Effector memory CD8-positive, alpha-beta T cell (primary cell): ENCODE results near the gene MCL1.
A peak's percentile ranks its signal among the peaks of the same experiment; 100 is the strongest.
"Not testable (repeated sequence)": the region's sequence is repeated elsewhere in the genome, so short reads cannot be mapped to it uniquely, and the experiment has no call there.

ENCODE experiments used
- ATAC-seq: fragments of 150-1000 bp; cut with Tn5 transposase; replicated peaks from 2 replicates; pipeline ENCODE4 v1.10.0; 2021; ENCODE audit warnings: mild to moderate bottlenecking, moderate library complexity
- DNase-seq, 3 experiments: peaks; one replicate each; pipeline ENCODE4 v3.0.0; 2021
- H3K27ac Mint-ChIP-seq, 2 donors: one replicate each; pipeline ENCODE4 v1.8.0; 2022; ENCODE audit warnings: mild to moderate bottlenecking in 2 of 2, mixed read lengths in 2 of 2, moderate library complexity in 2 of 2
- H3K27me3 Mint-ChIP-seq, 2 donors: one replicate each; pipeline ENCODE4 v1.8.0; 2022; ENCODE audit warnings: mixed read lengths in 2 of 2
- H3K36me3 Mint-ChIP-seq: one replicate; pipeline ENCODE4 v1.8.0; 2022; ENCODE audit warnings: mild to moderate bottlenecking, moderate library complexity, mixed read lengths; ENCODE audit not compliant: insufficient read depth
- H3K4me1 Mint-ChIP-seq, 2 donors: one replicate each; pipeline ENCODE4 v1.8.0; 2022; ENCODE audit warnings: low read depth in 2 of 2, mixed read lengths in 2 of 2
- H3K4me3 Mint-ChIP-seq, 2 donors: one replicate each; pipeline ENCODE4 v1.8.0; 2022; ENCODE audit warnings: mild to moderate bottlenecking in 2 of 2, mixed read lengths in 2 of 2, moderate library complexity in 2 of 2
- H3K9me3 Mint-ChIP-seq, 2 donors: one replicate each; pipeline ENCODE4 v1.8.0; 2022; ENCODE audit warnings: mixed read lengths in 2 of 2

Gene MCL1

DNA sequence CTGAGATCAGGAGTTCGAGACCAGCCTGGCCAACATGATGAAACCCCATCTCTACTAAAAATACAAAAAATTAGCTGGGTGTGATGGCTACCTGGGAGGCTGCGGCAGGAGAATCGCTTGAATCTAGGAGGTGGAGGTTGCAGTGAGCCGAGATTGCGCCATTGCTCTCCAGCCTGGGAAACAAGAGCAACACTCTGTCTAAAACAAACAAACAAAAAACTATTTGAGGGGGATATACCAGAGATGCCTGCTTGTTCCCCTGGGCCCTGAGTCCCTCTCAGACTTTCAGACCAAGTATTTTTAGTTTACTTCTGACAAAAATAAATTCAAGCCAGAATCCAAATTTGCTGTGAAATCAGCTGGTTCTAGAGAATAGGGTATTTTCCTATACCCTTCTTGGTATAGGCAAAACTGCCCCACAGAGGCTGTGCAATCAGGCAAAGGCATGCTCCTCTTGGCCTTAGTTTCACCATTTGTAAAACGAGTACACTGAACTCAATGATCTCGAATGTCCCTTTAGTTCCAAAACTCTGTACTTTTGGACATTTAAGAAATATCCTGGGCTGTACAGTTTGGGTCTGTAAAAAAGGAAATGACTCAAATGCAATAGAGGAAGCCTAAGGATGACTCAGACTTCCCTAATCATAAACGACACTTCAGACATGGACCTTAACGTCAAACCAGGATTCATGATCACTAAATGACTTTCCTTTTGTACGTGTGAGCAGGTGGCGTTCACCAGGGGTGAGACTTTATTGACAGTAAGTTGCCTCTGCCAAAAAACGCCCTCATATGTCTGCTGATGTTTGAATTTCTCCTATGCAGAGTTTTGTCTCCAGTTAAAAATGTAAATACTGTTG lies 33.9 kb upstream of the MCL1 start:
- ATAC-seq (peak; percentile 23), DNase-seq (peak in 2 of 3 experiments; percentile 29 to 41)
- no peaks in the 10 kb centered on the region for H3K27me3 Mint-ChIP-seq
- peaks cover 45 to 49% of the 10 kb centered on the region in 2 donors for H3K4me1 Mint-ChIP-seq
- peak overlapping the region; percentile 93 to 99 for H3K27ac Mint-ChIP-seq
- H3K4me3 Mint-ChIP-seq, result peak overlapping the region; percentile 61 to 69
- H3K36me3 Mint-ChIP-seq, result peaks cover 63% of the 10 kb centered on the region
- H3K9me3 Mint-ChIP-seq, result no peaks in the 10 kb centered on the region

DNA sequence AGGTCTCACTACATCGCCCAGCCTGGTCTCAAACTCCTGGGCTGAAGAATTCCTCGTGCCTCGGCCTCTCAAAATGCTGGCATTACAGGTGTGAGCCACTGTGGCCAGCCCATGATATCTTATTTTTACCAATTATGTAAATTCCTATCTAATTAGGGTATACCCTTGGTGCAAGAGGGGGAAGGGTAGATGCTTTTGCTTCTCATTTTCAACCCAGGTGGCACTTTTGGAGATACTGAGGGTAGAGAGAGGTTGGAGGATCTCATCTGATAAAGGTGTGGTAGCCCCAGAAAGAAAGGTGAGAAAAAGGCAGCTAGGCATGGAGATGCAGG lies 32.6 kb upstream of the MCL1 start:
- no peak for ATAC-seq
- peak overlapping the region; percentile 61 to 69 for H3K4me3 Mint-ChIP-seq
- H3K4me1 Mint-ChIP-seq, result peaks cover 43 to 47% of the 10 kb centered on the region in 2 donors

DNA sequence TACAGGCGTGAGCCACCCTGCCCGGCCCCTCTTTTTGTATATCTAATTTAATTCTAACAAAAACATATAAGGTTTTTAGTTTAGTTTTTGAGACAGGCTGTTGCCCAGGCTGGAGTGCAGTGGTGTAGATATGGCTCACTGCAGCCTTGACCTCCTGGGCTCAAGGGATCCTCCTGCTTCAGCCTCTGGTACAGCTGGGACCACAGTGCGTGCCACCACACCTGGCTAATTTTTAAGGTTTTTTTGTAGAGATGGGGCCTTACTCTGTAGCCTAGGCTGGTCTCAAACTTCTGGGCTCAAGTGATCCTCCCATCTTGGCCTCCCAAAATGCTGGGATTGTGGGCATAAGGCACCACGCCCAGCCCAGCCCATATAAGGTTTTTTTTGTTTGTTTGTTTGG lies 31.2 kb upstream of the MCL1 start:
- no peak for ATAC-seq
- H3K27me3 Mint-ChIP-seq, result no peaks in the 10 kb centered on the region
- H3K9me3 Mint-ChIP-seq, result no peaks in the 10 kb centered on the region
- H3K36me3 Mint-ChIP-seq, result peaks cover 48% of the 10 kb centered on the region
- H3K4me1 Mint-ChIP-seq, result peaks cover 29 to 33% of the 10 kb centered on the region in 2 donors
- H3K4me3 Mint-ChIP-seq, result no peak overlapping the region
- DNase-seq, result no peak
- peak overlapping the region; percentile 93 to 99 for H3K27ac Mint-ChIP-seq

More for the DNA sequence above, 32.6 kb upstream of the MCL1 start:
- Mint-ChIP-seq H3K9me3 (no peaks in the 10 kb centered on the region), H3K27ac (peak overlapping the region; percentile 93 to 99), H3K36me3 (peaks cover 59% of the 10 kb centered on the region), H3K27me3 (no peaks in the 10 kb centered on the region)
- DNase-seq, result no peak

DNA sequence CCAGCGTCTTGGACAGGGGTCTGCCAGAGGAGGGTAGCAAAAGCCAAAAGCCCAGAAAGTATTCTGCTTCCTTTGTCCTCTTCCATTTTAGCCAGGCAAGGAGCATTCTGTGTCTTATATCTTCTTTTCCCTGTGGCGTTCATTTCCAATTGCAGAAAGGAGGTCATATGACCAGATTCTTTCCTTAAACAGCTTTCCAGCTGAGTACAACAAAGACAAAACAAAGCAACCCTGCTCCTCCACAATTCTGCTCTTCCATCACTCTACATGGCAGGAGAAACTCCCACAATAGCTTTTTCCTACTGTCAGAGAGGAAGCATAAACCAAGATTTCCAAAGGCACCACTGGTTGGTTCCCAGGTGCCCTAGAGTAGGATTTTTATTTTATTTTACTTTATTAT lies 30.3 kb upstream of the MCL1 start:
- Mint-ChIP-seq H3K9me3 (no peaks in the 10 kb centered on the region), H3K4me3 (no peak overlapping the region), H3K4me1 (peaks cover 23 to 26% of the 10 kb centered on the region in 2 donors), H3K36me3 (peaks cover 40% of the 10 kb centered on the region), H3K27ac (peak overlapping the region; percentile 93 to 99), H3K27me3 (no peaks in the 10 kb centered on the region)
- DNase-seq, result no peak
- no peak for ATAC-seq

DNA sequence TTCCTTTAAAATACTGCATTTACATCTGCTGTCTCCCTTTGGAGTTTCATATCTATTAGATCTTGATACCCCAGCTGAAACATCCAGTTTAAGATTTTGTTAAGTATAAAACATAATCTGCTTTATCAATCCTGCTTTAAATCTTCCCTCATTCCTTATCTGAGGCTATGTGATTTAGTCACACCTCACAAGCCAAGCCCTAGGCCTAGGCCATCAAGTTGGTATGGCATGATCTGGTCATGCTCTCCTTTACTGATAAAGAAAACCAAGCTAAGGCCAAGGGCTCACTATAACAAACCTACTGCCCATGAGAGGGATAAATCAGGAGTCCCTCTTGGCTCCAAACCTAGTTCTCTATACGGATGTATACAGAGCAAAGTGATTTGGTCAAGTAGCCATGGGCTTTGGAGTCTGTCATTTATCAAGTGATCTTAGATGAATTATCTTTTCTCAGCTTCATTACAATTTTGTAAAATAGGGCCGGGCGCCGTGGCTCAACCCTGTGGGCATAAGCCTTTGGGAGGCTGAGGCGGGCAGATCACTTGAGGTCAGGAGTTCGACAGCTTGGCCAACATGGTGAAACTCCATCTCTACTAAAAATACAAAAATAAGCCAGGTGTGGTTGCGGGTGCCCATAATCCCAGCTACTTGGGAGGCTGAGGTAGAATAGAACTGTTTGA lies 27.2 kb upstream of the MCL1 start:
- H3K27me3 Mint-ChIP-seq, result no peaks in the 10 kb centered on the region
- no peak overlapping the region for H3K27ac Mint-ChIP-seq
- H3K4me3 Mint-ChIP-seq, result no peak overlapping the region

DNA sequence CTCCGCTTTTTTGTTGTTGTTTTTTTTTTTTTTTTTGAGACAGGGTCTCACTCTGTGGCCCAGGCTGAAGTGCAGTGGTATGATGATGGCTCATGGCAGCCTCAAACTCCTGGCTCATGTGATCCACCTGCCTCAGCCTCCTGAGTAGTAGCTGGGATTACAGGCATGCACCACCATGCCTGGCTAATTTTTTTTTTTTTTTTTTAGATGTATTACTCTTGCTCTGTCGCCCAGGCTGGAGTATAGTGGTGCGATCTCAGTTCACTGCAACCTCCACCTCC lies 26.0 kb upstream of the MCL1 start:
- H3K9me3 Mint-ChIP-seq, H3K27ac Mint-ChIP-seq, ATAC-seq, H3K4me3 Mint-ChIP-seq, H3K27me3 Mint-ChIP-seq, DNase-seq, H3K4me1 Mint-ChIP-seq: not testable (repeated sequence)
- H3K36me3 Mint-ChIP-seq, result peaks cover 17% of the 10 kb centered on the region

More for the DNA sequence above, 27.2 kb upstream of the MCL1 start:
- DNase-seq (no peak), ATAC-seq (no peak)
- peaks cover 7% of the 10 kb centered on the region in 2 donors for H3K4me1 Mint-ChIP-seq
- H3K9me3 Mint-ChIP-seq, result no peaks in the 10 kb centered on the region
- H3K36me3 Mint-ChIP-seq, result peaks cover 13% of the 10 kb centered on the region

DNA sequence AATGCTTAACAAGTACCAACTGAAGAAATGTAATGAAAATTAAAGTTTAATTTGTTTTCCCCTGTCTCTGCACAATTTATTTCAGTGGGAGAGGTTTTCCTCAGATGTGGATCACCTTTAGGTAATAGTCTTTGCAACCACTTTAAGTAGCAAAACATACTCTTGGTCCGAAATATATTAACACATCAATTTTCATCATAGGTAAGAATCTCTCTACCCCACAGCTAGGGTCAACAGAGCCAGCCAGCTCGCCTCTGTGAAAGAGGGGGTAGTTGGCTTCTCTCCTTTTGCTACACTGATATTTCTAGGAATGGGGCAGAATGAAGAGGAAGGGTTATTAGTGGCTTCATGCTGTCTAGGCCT lies 24.8 kb upstream of the MCL1 start:
- Mint-ChIP-seq H3K9me3 (no peaks in the 10 kb centered on the region), H3K4me3 (no peak overlapping the region), H3K36me3 (peaks cover 20% of the 10 kb centered on the region), H3K27me3 (no peaks in the 10 kb centered on the region), H3K27ac (peak overlapping the region in 1 of 2 donors; percentile 35), H3K4me1 (peaks cover 3 to 5% of the 10 kb centered on the region in 2 donors)
- ATAC-seq (no peak), DNase-seq (no peak)

DNA sequence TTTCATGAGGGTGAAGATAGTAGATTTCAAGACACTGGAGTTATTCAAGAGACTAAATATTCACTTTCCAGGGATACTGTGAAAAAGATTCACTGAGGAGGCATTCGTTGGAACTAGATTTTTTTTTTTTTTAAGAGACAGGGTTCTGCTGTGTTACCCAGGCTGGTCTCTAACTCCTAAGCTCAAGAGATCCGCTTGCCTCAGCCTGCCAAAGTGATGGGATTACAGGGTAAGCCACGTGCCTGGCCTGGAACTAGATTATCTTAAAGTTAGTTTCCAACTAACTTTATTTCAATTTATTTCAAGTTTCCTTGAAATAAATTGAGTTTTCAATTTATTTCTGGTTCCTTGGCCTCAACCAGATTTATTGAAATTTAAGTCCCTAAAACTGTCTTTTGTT lies 24.3 kb upstream of the MCL1 start:
- H3K36me3 Mint-ChIP-seq, result peaks cover 20% of the 10 kb centered on the region
- H3K4me3 Mint-ChIP-seq, result no peak overlapping the region
- no peaks in the 10 kb centered on the region for H3K9me3 Mint-ChIP-seq
- DNase-seq (no peak), ATAC-seq (no peak)
- H3K4me1 Mint-ChIP-seq, result peaks cover 3 to 5% of the 10 kb centered on the region in 2 donors
- H3K27me3 Mint-ChIP-seq, result no peaks in the 10 kb centered on the region
- H3K27ac Mint-ChIP-seq, result peak overlapping the region in 1 of 2 donors; percentile 13

DNA sequence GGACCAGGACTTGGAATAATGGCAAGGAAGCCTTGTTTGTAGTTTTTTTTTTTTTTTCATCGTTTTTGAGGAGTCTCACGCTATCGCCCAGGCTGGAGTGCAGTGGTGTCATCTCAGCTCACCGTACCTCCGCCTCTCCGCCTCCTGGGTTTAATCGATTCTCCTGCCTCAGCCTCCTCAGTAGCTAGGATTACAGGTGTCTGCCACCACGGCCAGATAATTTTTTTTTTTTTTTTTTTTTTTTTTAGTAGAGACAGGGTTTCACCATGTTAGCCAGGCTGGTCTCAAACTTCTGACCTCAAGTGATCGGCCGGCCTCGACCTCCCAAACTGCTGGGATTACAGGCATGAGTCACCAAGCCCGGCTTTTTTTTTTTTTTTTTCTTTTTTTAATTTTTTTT lies 23.0 kb upstream of the MCL1 start:
- DNase-seq, ATAC-seq, H3K27ac Mint-ChIP-seq, H3K27me3 Mint-ChIP-seq, H3K4me1 Mint-ChIP-seq, H3K9me3 Mint-ChIP-seq, H3K4me3 Mint-ChIP-seq: not testable (repeated sequence)
- H3K36me3 Mint-ChIP-seq, result peaks cover 13% of the 10 kb centered on the region

DNA sequence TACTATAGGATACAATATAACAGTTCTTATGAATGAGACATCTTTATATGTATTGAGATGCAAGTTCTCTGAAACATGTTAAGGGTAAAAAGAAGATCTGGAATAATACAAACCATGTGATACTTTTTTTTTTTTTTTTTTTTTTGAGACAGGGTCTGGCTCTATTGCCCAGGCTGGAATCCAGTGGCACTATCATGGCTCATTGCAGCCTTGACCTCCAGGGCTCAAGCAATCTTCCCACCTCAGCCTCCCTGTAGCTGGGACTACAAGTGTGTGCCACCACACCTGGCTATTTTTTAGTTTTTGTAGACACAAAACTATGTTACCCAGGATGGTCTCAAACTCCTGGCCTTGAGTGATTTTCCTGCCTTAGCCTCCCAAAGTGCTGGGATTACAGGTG lies 22.1 kb upstream of the MCL1 start:
- no peaks in the 10 kb centered on the region for H3K9me3 Mint-ChIP-seq
- peaks cover 16% of the 10 kb centered on the region for H3K36me3 Mint-ChIP-seq
- H3K27me3 Mint-ChIP-seq, result no peaks in the 10 kb centered on the region
- no peak overlapping the region for H3K27ac Mint-ChIP-seq
- no peak for ATAC-seq
- peaks cover 3 to 7% of the 10 kb centered on the region in 2 donors for H3K4me1 Mint-ChIP-seq
- no peak overlapping the region for H3K4me3 Mint-ChIP-seq
- no peak for DNase-seq

DNA sequence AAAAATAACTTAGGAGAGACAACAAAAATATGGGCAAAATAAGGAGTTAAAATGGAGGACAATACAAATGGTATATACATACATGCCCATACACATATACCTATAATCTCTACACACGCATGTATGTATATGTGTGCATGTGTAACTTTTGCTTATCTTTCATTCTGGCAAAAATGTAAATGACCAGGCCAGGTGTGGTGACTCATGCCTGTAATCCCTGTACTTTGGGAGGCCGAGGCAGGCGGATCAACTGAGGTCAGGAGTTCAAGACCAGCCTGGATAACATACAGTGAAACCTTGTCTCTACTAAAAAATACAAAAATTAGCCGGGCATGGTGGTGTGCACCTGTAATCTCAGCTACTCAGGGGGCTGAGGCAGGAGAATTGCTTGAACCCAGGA lies 18.9 kb upstream of the MCL1 start:
- DNase-seq, H3K27ac Mint-ChIP-seq, H3K4me3 Mint-ChIP-seq, H3K27me3 Mint-ChIP-seq, ATAC-seq, H3K9me3 Mint-ChIP-seq: not testable (repeated sequence)
- peaks cover 16 to 17% of the 10 kb centered on the region in 2 donors for H3K4me1 Mint-ChIP-seq
- H3K36me3 Mint-ChIP-seq, result peaks cover 17% of the 10 kb centered on the region

DNA sequence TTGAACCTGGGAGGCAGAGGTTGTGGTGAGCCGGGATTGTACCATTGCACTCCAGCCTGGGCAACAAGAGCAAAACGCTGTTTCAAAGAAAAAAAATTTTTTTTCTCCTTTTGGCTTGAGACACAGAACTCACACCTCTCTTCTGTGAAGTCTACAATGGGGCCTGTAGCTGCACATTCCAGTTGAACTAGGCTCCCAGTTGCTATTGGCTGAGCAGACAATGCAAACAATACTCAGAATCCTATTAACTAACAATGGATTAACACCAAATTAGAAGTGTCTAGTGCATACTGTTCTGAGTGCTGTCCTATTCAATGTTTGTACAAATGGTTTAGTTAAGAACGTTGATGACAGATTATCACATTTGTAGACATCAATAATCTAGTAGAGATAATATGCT lies 17.6 kb upstream of the MCL1 start:
- no peak for DNase-seq
- H3K36me3 Mint-ChIP-seq, result peaks cover 17% of the 10 kb centered on the region
- no peak for ATAC-seq
- H3K9me3 Mint-ChIP-seq, result no peaks in the 10 kb centered on the region
- H3K27ac Mint-ChIP-seq, result peak overlapping the region in 1 of 2 donors; percentile 69
- H3K4me1 Mint-ChIP-seq, result peaks cover 15 to 16% of the 10 kb centered on the region in 2 donors
- H3K27me3 Mint-ChIP-seq, result no peaks in the 10 kb centered on the region
- H3K4me3 Mint-ChIP-seq, result peak overlapping the region in 1 of 2 donors; percentile 56

DNA sequence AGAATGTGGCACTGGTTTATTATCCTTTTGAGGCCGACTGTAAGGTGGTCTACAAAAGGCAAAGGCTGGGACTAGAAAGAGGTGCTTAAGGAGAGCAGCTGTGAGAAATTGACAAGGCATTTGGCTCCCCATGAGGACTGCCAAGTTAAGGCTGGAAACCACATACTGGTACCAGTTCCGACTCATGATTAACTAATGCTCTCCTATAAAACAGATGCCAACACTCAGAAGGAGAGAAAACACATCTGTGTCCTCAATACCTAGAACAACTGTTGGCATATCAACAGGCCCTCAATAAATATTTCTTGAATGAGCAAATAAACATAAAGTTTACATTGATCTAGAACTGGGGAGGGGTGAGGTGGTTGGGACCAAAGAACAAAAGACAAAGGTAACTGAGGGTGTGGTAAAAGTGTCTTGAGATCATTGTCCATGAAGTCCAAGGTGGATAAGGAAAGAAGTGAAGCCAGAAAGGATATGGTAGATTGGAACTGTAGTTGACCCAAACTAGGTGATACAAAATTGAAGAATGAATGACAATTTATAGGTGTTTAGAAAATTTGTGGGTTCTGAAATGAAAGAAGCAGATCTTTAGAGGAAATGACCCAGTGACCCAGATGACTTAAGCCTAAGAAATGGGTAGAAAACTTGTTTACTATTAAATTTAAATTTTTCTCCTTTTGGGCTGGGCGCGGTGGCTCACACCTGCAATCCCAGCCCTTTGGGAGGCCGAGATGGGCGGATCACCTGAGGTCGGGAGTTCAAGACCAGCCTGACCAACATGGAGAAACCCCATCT lies 16.9 kb upstream of the MCL1 start:
- peaks cover 17% of the 10 kb centered on the region for H3K36me3 Mint-ChIP-seq
- peak; percentile 83 for ATAC-seq
- DNase-seq, result no peak
- peak overlapping the region; percentile 41 to 69 for H3K27ac Mint-ChIP-seq
- H3K4me1 Mint-ChIP-seq, result peaks cover 15 to 16% of the 10 kb centered on the region in 2 donors
- no peaks in the 10 kb centered on the region for H3K9me3 Mint-ChIP-seq
- H3K4me3 Mint-ChIP-seq, result peak overlapping the region in 1 of 2 donors; percentile 56
- H3K27me3 Mint-ChIP-seq, result no peaks in the 10 kb centered on the region
